GM19372 (cell line): Measurements from ENCODE around the gene MARCKS.
A peak's percentile ranks its signal among the peaks of the same experiment; 100 is the strongest.
"Not testable (repeated sequence)": the region's sequence is repeated elsewhere in the genome, so short reads cannot be mapped to it uniquely, and the experiment has no call there.

Source experiments
- ATAC-seq: cut with Tn5 transposase; IDR thresholded peaks from one replicate; pipeline ENCODE4 v1.9.1; 2021; ENCODE audit warnings: mild to moderate bottlenecking, low read depth, moderate library complexity; ENCODE audit not compliant: unreplicated experiment

Gene MARCKS

GRCh38 chr6:113881478-113881980, 24.4 kb downstream of the MARCKS start:
- ATAC-seq = no peak

- no peak for ATAC-seq
These were observed 25.3 kb downstream of the MARCKS start for GRCh38 chr6:113882336-113883022.

- ATAC-seq = no peak
These were observed 26.9 kb downstream of the MARCKS start for GRCh38 chr6:113884011-113884410.

- no peak for ATAC-seq
These were observed 29.4 kb downstream of the MARCKS start for GRCh38 chr6:113886512-113886911.

GRCh38 chr6:113888493-113888892, 31.3 kb downstream of the MARCKS start:
- ATAC-seq = no peak

- ATAC-seq = no peak
These were observed 31.9 kb downstream of the MARCKS start for GRCh38 chr6:113888956-113889630.

GRCh38 chr6:113893451-113893850, 36.3 kb downstream of the MARCKS start:
- ATAC-seq = no peak

GRCh38 chr6:113893866-113894265, 36.7 kb downstream of the MARCKS start:
- ATAC-seq = no peak

GRCh38 chr6:113894712-113895674, 37.8 kb downstream of the MARCKS start:
- ATAC-seq = no peak

- no peak for ATAC-seq
These were observed 44.3 kb downstream of the MARCKS start for GRCh38 chr6:113901482-113901881.

- no peak for ATAC-seq
These were observed 46.7 kb downstream of the MARCKS start for GRCh38 chr6:113903666-113904330.

- ATAC-seq = no peak
These were observed 50.1 kb downstream of the MARCKS start for GRCh38 chr6:113907102-113907815.

GRCh38 chr6:113908801-113909200, 51.7 kb downstream of the MARCKS start:
- no peak for ATAC-seq

GRCh38 chr6:113909224-113909856, 52.2 kb downstream of the MARCKS start:
- ATAC-seq = peak; percentile 54

GRCh38 chr6:113910285-113910684, 53.1 kb downstream of the MARCKS start:
- not testable (repeated sequence) for ATAC-seq
